HCT116 (cell line): ENCODE results near the gene PSMD11. TPM values are rescaled to one million over a fixed set of nuclear protein-coding genes. Genes with fewer than 3 reads are reported as not detected.

ENCODE experiments used
- ATAC-seq: fragments of 200-7000 bp; cut with Tn5 transposase; 2 replicates; pipeline ENCODE4 v1.9.1; 2020; ENCODE audit warnings: mild to moderate bottlenecking, moderate library complexity
- BruUV-seq: library from RNA; stranded (reverse); fragments of 400-500 nt; replicated peaks from 2 replicates; lab custom pipeline; 2021; lab: Mats Ljungman, UMichigan
- CTCF ChIA-PET: fragments of 300-600 bp; sonication (Branson Sonifier 250); formaldehyde crosslinking; loops from one replicate; lab custom pipeline; 2021; ENCODE audit warnings: antibody characterized with exemption; lab: Charles Lee
- POLR2A ChIA-PET: fragments of 300-600, 350-600 bp; sonication (Branson Sonifier 250); formaldehyde crosslinking; loops from one replicate; lab custom pipeline; 2021; ENCODE audit warnings: antibody characterized with exemption; lab: Charles Lee
- RAD21 ChIA-PET, 2 experiments: fragments of 300-600 bp; sonication (Branson Sonifier 250); formaldehyde crosslinking; loops; one replicate each; lab custom pipeline; 2023; ENCODE audit warnings: low total read pairs in 2 of 2; ENCODE audit not compliant: uncharacterized antibody in 2 of 2, unreplicated experiment in 2 of 2, low non-redundant PET in 1 of 2; lab: Charles Lee
- DNase-seq: peaks from one replicate; pipeline ENCODE4 v3.0.0-alpha.2; 2010; ENCODE audit warnings: low read depth, low spot score
- H2AFZ ChIP-seq: fragments of 200-600 bp; shearing (Covaris generic), sonication (generic); 2 replicates; pipeline ENCODE4 v1.6.1; 2017; ENCODE audit warnings: low read depth, mixed run types, mixed read lengths, antibody characterized with exemption, low read length; ENCODE audit not compliant: poor library complexity, severe bottlenecking
- H3K27ac ChIP-seq: 2 replicates; pipeline ENCODE4 v1.5.1; 2012; ENCODE audit warnings: low read depth, low read length
- H3K27me3 ChIP-seq: fragments of 200-600 bp; sonication (generic); 2 replicates; pipeline ENCODE4 v1.6.1; 2016; ENCODE audit warnings: mixed run types, low read length, mixed read lengths; ENCODE audit not compliant: insufficient read depth
- H3K36me3 ChIP-seq, 2 experiments: fragments of 200-500 bp in 1 of 2; fragments of 200-600 bp in 1 of 2; sonication (Bioruptor generic) in 1 of 2; sonication (generic) in 1 of 2; 2 replicates each; pipeline versions ENCODE4 v1.5.1 to v1.6.1; 2014 to 2016; ENCODE audit warnings: low read length in 2 of 2, inconsistent platforms in 1 of 2, mixed read lengths in 1 of 2, mixed run types in 1 of 2; ENCODE audit not compliant: insufficient read depth in 2 of 2, control insufficient read depth in 1 of 2
- H3K4me1 ChIP-seq, 2 experiments: fragments of 200-600 bp in 1 of 2; sonication (generic) in 1 of 2; 2 replicates each; pipeline versions ENCODE4 v1.5.1 to v1.6.1; 2012 to 2017; ENCODE audit warnings: low read length in 2 of 2, inconsistent platforms in 1 of 2, mild to moderate bottlenecking in 1 of 2, mixed read lengths in 1 of 2, mixed run types in 1 of 2, moderate library complexity in 1 of 2; ENCODE audit not compliant: insufficient read depth in 2 of 2, control insufficient read depth in 1 of 2
- H3K4me2 ChIP-seq: fragments of 200-600 bp; sonication (generic); 2 replicates; pipeline ENCODE4 v1.6.1; 2017; ENCODE audit warnings: mixed run types, low read length, mixed read lengths
- H3K4me3 ChIP-seq, 2 experiments: fragments of 200-600 bp in 1 of 2; sonication (generic) in 1 of 2; replicated peaks in 1 of 2; 2 replicates each; pipeline ENCODE4 v1.5.1; 2011 to 2016; ENCODE audit warnings: low read length in 2 of 2, control low read depth in 1 of 2, low read depth in 1 of 2, mild to moderate bottlenecking in 1 of 2, mixed read lengths in 1 of 2, mixed run types in 1 of 2
- H3K79me2 ChIP-seq: fragments of 200-600 bp; sonication (generic); 2 replicates; pipeline ENCODE4 v1.6.1; 2017; ENCODE audit warnings: mild to moderate bottlenecking, mixed run types, low read length, moderate library complexity, mixed read lengths; ENCODE audit not compliant: insufficient read depth
- H3K9ac ChIP-seq: fragments of 200-600 bp; sonication (generic); 2 replicates; pipeline ENCODE4 v1.6.1; 2016; ENCODE audit warnings: low read length, mixed read lengths
- H3K9me2 ChIP-seq: fragments of 200-600 bp; sonication (generic), shearing (Covaris generic); 2 replicates; pipeline ENCODE4 v1.6.1; 2017; ENCODE audit warnings: mixed run types, mild to moderate bottlenecking, moderate library complexity; ENCODE audit not compliant: insufficient read depth
- H3K9me3 ChIP-seq, 2 experiments: fragments of 200-500 bp in 1 of 2; fragments of 200-600 bp in 1 of 2; sonication (Bioruptor generic) in 1 of 2; sonication (generic) in 1 of 2; 2 replicates each; pipeline ENCODE4 v1.6.1; 2014 to 2017; ENCODE audit warnings: low read length in 2 of 2, mixed read lengths in 2 of 2, inconsistent platforms in 1 of 2, low read depth in 1 of 2, mild to moderate bottlenecking in 1 of 2, mixed run types in 1 of 2, moderate library complexity in 1 of 2; ENCODE audit not compliant: control insufficient read depth in 1 of 2, insufficient read depth in 1 of 2
- H4K20me1 ChIP-seq: fragments of 200-600 bp; sonication (generic), shearing (Covaris generic); 2 replicates; pipeline ENCODE4 v1.6.1; 2017; ENCODE audit warnings: mixed run types, mild to moderate bottlenecking, moderate library complexity; ENCODE audit not compliant: insufficient read depth
- CEBPB ChIP-seq: IDR thresholded peaks from 2 replicates; pipeline ENCODE4 v1.6.1; 2012; ENCODE audit warnings: low read depth
- ELF1 ChIP-seq: IDR thresholded peaks from 2 replicates; pipeline ENCODE4 v1.6.1; 2012; ENCODE audit warnings: low read depth, borderline replicate concordance
- POLR2A ChIP-seq: IDR thresholded peaks from 2 replicates; pipeline ENCODE4 v1.7.0; 2011; ENCODE audit warnings: borderline replicate concordance; ENCODE audit not compliant: insufficient read depth, insufficient read length; ENCODE audit errors: extremely low read depth
- SIN3A ChIP-seq: IDR thresholded peaks from 2 replicates; pipeline ENCODE4 v1.6.1; 2012; ENCODE audit warnings: low read depth
- TCF7L2 ChIP-seq: IDR thresholded peaks from 2 replicates; pipeline ENCODE4 v1.7.0; 2011; ENCODE audit warnings: borderline replicate concordance, inconsistent platforms; ENCODE audit not compliant: insufficient read depth, insufficient read length; ENCODE audit errors: extremely low read depth
- ZFX ChIP-seq: fragments of 450-650 bp; IDR thresholded peaks from 2 replicates; pipeline ENCODE4 v1.6.1; 2017
- ZNF274 ChIP-seq: fragments of 200-500 bp; sonication (Bioruptor generic); IDR thresholded peaks from 2 replicates; pipeline ENCODE4 v1.6.1; 2014; ENCODE audit warnings: mild to moderate bottlenecking, low read depth, low read length, inconsistent platforms
- intact Hi-C: fragments of 100-400 bp; cut with micrococcal nuclease; formaldehyde crosslinking; loops from 2 replicates; pipeline ENCODE4 v1.10.0; 2022
- total RNA-seq: library from RNA; stranded (reverse); gene quantifications from one replicate; pipeline ENCODE4 v1.2.1, GENCODE V29; 2021; ENCODE audit not compliant: unreplicated experiment
- TF ChIP-seq, protein P1 (sequence below), 3 experiments: fragments of 200-600 bp in 1 of 3; sonication (generic) in 1 of 3; IDR thresholded peaks in 2 of 3; conservative IDR thresholded peaks in 1 of 3; 2 replicates each; pipeline ENCODE4 v1.5.1; 2012 to 2017; ENCODE audit warnings: low read depth in 2 of 3, low read length in 2 of 3, antibody characterized with exemption in 1 of 3, borderline replicate concordance in 1 of 3, control low read depth in 1 of 3, mild to moderate bottlenecking in 1 of 3, mixed read lengths in 1 of 3, mixed run types in 1 of 3, moderate library complexity in 1 of 3; ENCODE audit not compliant: insufficient read depth in 1 of 3
- TF ChIP-seq, protein P2 (sequence below): IDR thresholded peaks from 2 replicates; pipeline ENCODE4 v1.6.1; 2012
- TF ChIP-seq, protein P3 (sequence below): IDR thresholded peaks from 2 replicates; pipeline ENCODE4 v1.6.1; 2012; ENCODE audit warnings: low read depth

PSMD11 gene
- total RNA-seq, 1 experiment from 2014 or later = 143 TPM

DNA sequence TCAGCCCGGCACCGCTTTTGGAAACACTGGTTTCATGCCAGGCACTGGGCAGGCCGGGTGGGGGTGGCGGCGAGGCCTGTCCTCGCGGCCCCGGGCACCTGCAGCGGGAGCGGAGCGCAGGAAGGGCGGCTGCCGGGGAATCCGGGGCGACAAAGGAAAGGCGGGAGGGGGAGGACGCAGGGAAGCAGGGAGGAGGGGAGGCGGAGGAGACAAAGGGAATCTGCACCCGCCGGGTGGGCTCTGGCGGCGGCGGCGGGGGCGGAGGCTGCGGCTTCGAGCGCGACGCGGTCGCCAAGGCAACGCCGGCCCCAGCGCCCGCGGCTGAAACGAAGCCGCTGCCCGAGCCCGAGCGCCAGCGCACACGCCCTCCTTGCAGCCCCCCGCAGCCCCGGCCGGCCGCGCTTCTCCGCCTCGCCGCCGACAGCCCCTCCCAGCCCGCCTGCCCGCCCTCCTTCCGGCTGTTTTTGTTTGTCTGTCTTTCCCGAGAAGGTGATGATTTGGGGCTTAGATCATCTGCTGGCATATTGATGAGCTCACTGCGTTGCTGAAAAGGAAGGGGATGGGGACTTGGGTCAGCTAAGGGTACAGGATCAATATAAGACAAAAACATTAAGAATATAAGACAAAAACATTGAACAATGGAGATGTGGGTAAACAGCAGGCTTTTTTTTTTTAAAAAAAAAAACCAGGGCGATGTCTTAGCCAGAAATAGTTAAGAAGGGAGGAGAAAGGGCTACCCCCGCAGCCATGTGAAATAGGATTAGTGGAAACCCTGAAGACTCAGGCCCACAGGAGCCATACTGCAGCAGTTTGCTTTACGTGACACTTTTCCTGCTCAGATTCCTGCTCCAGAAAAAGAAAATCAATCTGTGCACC lies 75.2 kb downstream of the PSMD11 start (continued):
- TF ChIP-seq, protein P1, sequence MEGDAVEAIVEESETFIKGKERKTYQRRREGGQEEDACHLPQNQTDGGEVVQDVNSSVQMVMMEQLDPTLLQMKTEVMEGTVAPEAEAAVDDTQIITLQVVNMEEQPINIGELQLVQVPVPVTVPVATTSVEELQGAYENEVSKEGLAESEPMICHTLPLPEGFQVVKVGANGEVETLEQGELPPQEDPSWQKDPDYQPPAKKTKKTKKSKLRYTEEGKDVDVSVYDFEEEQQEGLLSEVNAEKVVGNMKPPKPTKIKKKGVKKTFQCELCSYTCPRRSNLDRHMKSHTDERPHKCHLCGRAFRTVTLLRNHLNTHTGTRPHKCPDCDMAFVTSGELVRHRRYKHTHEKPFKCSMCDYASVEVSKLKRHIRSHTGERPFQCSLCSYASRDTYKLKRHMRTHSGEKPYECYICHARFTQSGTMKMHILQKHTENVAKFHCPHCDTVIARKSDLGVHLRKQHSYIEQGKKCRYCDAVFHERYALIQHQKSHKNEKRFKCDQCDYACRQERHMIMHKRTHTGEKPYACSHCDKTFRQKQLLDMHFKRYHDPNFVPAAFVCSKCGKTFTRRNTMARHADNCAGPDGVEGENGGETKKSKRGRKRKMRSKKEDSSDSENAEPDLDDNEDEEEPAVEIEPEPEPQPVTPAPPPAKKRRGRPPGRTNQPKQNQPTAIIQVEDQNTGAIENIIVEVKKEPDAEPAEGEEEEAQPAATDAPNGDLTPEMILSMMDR (IDR thresholded peaks at IDR 0.05 in 2 of 3, conservative IDR thresholded peaks at IDR 0.05 in 1 of 3; ENCODE audit: borderline replicate concordance in 1 of 3, insufficient read depth in 1 of 3, low read depth in 2 of 3, low read length in 2 of 3) = no peak
- TF ChIP-seq ZNF274 = no peak
- TF ChIP-seq ELF1 = no peak
- TF ChIP-seq, protein P2, sequence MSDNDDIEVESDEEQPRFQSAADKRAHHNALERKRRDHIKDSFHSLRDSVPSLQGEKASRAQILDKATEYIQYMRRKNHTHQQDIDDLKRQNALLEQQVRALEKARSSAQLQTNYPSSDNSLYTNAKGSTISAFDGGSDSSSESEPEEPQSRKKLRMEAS = no peak

DNA sequence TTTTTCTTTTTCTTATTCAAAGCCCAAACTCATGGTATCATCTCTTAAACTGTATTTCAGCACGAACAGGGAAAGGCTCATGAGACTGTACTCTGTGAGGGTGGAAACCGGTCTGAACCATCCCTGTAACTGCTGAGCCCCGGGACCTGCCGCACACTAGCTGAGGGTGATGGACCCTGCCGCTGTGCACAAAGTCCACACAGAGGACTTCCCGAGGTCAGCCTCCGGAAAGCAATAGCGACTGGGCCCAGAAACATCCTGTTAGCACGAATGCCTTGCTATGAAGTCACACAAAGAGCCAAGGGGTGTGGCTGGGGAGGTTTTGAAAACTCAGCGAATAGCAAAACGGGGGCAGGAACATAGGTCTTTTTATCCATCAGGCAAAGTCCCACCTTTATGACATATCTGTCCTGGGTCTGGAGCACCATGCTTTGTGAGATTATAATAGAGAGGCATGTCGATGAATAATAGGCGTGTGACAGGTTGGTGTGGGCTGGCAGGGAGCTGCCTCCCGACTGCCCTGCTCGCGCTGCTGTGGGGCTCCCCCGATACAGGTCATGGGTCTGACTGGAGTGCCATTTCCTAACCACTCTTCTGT lies 75.9 kb downstream of the PSMD11 start:
- BruUV-seq = no TSS peak
- Histone ChIP-seq H4K20me1 (no peaks in the 10 kb centered on the region), H3K4me3 (no peak overlapping the region), H3K9me3 (no peaks in the 10 kb centered on the region), H3K79me2 (no peaks in the 10 kb centered on the region), H3K27ac (no peak overlapping the region), H3K4me1 (peaks cover 8 to 11% of the 10 kb centered on the region in 2 experiments), H2AFZ (no peak overlapping the region), H3K4me2 (peak overlapping the region; percentile 65), H3K27me3 (no peaks in the 10 kb centered on the region), H3K9me2 (no peaks in the 10 kb centered on the region), H3K9ac (no peak overlapping the region), H3K36me3 (no peaks in the 10 kb centered on the region)
- TF ChIP-seq TCF7L2 (no peak), POLR2A (no peak), CEBPB (no peak), SIN3A (no peak), ZFX (no peak)
- TF ChIP-seq, protein P3, sequence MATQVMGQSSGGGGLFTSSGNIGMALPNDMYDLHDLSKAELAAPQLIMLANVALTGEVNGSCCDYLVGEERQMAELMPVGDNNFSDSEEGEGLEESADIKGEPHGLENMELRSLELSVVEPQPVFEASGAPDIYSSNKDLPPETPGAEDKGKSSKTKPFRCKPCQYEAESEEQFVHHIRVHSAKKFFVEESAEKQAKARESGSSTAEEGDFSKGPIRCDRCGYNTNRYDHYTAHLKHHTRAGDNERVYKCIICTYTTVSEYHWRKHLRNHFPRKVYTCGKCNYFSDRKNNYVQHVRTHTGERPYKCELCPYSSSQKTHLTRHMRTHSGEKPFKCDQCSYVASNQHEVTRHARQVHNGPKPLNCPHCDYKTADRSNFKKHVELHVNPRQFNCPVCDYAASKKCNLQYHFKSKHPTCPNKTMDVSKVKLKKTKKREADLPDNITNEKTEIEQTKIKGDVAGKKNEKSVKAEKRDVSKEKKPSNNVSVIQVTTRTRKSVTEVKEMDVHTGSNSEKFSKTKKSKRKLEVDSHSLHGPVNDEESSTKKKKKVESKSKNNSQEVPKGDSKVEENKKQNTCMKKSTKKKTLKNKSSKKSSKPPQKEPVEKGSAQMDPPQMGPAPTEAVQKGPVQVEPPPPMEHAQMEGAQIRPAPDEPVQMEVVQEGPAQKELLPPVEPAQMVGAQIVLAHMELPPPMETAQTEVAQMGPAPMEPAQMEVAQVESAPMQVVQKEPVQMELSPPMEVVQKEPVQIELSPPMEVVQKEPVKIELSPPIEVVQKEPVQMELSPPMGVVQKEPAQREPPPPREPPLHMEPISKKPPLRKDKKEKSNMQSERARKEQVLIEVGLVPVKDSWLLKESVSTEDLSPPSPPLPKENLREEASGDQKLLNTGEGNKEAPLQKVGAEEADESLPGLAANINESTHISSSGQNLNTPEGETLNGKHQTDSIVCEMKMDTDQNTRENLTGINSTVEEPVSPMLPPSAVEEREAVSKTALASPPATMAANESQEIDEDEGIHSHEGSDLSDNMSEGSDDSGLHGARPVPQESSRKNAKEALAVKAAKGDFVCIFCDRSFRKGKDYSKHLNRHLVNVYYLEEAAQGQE = no peak
- DNase-seq (no peak), ATAC-seq (no peak)
- ChIA-PET RAD21 (no interaction called here), CTCF (no interaction called here), POLR2A (no interaction called here)
- intact Hi-C loops = no loop called here
